GM21381 (cell line): ENCODE results near the gene DNAJB1.

Experiments
- ATAC-seq: cut with Tn5 transposase; IDR thresholded peaks from one replicate; pipeline ENCODE4 v1.9.1; 2021; ENCODE audit warnings: mild to moderate bottlenecking, moderate library complexity; ENCODE audit not compliant: unreplicated experiment

The DNAJB1 gene

DNA sequence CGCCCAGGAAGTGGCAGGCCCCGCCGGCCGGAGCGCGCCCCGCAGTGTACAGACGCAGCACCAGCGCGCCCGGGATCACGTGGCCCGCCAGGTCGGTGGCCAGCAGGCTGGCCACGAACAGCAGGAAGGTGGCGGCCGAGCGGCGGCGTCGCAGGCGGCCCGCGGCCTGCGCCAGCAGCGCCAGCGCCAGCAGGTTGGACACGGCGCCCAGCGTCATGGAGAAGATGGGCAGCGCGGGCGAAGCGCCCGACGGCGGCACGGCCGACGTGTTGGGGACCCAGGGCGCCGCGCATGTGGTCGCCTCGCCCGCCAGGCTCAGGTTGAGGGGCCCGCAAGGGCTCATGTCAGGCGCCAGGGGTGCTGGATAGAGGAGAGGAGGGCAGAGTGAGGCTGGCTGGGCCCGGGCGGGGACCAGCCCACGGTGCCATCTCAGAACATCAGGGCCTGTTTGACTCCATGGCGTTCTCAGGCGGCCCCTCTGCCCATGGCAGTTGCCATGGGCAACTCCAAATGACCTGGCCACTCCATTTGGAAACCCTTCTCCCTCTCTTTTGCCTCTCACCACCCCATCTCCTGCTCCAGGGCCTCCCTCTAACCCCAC is 44.1 kb downstream of the DNAJB1 start:
- ATAC-seq, result no peak

DNA sequence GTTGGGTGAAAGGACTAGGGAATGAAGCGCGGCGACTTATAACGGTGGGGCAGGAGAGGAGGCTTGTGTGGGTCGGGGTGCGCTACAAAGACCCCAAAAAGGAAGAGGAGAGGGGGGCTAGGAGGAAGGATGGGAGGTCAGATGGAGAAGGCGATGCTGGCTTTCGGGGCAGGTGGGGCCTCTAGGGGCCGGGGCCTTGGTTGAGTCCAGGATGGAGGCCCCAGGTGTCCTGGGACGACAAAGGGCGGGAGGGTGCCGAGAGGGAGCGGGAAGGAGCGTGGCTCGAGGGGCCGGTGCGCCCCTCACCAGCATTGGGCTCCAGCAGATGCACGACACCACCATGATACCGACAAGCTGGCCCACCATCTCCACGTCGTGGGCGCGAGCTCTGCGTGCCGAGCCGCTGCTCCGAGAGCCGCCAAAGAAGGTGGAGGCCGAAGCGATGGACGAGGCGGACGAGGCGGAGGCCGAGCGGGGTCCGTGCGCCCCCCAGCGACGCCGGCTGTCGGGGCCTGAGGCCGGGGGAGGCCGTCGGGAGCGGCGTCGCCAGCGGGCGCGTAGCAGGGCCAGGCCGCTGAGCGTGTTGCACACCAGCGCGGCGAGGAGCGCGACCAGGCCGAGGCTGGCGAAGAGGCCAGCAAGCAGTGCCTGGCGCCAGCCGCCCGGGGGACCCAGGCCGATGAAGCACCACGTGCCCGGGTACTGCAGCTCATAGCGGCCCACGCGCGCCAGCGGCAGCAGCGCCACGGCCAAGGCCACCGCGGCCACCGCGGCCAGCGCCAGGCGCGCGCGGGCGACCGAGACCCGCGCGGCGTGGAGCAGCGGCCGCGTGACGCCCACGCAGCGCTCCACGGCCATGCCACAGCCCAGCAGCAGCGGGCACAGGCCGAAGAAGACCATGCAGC is 44.9 kb downstream of the DNAJB1 start:
- no peak for ATAC-seq

DNA sequence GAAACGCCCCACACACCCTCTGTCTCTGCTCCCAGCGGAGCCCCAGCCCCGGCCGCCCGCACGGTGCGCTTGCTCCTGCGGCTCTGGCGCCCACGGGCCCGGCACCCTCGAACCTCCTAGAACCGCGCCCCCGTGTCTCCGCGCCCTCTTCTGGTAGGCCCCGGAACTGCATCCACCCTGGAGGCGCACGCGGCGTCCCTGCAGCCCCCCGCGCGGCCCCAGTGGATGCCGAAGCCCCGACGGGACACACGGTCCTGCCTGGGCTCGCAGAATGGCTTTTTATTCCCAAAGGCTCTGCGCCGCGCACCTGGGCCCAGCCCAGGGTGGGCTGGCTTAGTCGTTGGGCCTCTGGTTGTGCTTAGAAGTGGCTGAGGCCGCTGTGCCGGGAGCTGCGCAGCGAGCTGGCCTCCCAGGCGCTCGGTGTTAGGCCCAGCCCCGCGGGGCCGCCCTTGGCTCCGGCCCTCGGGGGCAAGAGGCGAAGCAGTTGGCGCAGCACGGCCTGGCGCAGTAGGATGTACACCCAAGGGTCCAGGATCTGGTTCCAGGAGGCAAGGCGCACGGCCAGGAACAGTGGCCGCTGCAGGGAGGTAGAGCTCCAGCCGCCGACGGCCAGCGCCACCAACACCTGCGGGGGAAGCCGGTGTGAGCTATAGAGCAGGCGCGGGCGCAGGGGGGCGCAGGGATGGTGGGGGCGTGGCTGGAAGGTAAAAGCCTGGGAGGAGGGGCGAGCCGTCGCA is 45.8 kb downstream of the DNAJB1 start:
- no peak for ATAC-seq

DNA sequence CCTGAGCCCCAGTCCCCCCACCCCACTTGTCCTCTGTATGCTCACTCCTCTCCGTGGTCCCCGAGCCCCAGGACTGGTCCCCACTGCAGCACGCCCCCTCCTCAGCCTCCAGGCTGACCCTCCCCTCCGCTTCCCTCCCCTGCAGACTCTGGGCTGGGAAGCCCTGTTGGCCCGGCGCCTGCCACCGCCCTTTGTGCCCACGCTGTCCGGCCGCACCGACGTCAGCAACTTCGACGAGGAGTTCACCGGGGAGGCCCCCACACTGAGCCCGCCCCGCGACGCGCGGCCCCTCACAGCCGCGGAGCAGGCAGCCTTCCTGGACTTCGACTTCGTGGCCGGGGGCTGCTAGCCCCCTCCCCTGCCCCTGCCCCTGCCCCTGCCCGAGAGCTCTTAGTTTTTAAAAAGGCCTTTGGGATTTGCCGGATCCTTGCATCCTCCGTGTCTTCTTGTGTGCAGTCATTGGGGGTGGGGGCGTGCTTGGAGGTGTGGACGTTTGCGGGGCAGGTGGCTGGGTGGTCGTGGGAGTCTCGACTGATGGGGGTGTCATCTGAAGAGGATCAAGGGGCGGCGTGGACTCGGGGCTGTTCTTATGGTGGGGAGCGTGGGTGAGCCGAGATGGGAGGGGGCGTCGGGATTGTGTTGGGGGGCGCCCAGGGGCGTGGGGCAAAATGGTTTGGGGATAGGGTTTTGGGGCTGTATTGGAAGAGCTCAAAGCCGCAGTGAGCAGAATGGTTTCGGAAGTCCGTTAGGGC is 46.6 kb downstream of the DNAJB1 start:
- no peak for ATAC-seq

DNA sequence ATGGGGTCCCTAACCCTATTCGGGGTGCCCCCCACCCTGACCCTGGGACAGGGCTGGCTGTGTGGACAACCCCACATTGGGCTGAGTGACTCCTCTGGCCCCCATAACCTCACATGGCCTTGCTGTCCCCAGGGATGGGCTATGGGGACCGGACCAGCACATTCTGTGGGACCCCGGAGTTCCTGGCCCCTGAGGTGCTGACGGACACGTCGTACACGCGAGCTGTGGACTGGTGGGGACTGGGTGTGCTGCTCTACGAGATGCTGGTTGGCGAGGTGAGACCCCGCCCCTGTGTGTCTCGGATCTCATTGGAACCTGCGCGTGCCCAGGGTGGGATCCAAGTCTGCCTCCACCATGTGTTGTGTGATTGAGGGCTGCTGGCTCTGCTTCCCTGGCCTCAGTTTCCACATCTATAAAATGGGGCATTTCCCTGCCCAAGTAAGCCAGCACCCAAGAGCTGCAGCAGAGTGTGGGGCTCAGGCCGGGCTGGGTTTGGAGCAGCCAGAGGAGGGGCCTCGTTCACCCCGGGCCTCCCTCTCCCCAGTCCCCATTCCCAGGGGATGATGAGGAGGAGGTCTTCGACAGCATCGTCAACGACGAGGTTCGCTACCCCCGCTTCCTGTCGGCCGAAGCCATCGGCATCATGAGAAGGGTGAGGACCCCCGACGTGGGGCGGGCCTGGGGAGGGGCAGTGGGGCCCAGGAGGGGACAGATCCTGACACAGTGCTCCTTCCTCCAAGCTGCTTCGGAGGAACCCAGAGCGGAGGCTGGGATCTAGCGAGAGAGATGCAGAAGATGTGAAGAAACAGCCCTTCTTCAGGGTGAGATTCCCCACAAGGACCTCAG is 47.9 kb downstream of the DNAJB1 start:
- ATAC-seq, result no peak

DNA sequence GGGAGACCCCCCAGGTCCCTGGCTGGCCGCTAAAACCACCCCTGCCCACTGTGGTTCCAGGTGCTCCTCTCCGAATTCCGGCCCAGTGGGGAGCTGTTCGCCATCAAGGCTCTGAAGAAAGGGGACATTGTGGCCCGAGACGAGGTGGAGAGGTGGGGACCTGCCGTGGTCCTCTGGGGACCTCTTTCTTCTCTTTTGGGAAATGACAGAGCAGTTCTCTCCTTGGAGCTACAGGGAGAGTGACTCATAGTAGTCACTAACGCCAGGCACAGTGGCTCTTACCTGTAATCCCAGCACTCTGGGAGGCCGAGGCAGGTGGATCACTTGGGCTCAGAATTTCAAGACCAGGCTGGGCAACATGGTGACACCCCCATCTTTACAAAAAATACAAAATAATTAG is 50.4 kb downstream of the DNAJB1 start:
- ATAC-seq, result no peak

DNA sequence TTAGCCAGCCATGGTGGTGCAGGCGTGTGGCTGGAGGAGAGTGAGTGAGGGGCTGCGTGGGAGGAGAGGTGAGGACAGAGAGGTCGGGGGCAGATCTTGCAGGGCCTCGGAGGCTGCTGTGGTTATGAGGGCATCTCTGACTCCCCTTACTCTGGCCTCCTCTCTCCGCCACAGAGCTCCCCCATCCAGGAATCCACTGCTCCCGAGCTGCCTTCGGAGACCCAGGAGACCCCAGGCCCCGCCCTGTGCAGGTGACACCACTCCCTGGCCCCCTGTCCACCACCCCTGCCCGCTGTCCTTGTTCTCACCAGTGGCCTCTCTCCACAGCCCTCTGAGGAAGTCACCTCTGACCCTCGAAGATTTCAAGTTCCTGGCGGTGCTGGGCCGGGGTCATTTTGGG is 50.8 kb downstream of the DNAJB1 start:
- ATAC-seq, result no peak
